GM19438 (cell line): ENCODE measurements around the gene GATA3.

Experiments used
- ATAC-seq: cut with Tn5 transposase; IDR thresholded peaks from one replicate; pipeline ENCODE4 v1.9.1; 2021; ENCODE audit warnings: low read depth; ENCODE audit not compliant: unreplicated experiment

GATA3 gene

DNA sequence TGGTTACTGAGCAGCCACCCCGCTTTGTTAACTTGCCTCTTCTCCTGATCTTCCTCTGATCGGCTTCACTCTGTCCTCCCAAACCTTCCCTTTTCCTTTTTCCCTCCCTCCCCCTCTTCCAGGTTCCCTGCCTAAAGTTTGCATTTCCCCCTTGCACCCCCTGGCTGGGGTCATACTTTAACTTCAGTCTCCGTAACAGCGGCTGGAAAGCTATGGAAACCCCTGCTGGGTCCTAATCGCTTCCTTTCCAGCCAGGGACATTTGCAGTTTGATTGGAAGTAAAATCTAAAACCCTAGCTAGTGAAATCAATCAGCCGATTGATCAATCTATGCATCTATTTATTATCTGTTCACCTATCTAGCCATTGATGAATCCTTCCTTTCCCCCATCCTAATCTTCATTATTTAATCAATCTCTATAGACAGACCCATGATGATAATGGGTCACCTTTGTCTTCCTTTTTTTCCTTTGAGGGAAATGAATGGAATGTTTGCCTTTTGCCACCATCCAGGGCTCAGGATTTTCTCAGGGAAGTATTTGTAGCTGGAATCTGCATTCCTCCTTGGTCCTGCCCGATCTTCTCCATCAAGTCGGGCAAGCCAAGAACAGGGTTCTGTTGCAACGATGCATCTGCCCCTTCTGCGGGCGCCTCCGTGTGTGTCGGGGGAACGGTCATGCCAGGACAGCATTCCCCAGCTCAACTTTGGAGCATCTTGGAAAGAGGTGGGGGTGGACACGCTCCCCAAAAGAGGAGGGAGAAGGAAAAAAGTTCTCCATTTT is 8.8 kb downstream of the GATA3 start:
- no peak for ATAC-seq

DNA sequence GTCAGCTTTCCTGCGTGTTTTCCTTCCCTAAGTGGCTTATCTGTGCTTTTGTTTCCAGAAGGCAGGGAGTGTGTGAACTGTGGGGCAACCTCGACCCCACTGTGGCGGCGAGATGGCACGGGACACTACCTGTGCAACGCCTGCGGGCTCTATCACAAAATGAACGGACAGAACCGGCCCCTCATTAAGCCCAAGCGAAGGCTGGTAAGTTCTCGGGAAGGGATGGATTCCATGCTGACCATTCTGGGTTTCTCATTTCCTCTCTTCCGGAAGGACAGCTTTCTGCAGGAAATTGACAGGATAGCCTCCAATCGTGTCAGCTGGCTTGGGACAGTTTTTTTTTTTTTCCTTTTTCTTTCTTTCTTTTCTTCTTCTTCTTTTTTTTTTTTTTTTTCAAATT is 9.4 kb downstream of the GATA3 start:
- no peak for ATAC-seq

DNA sequence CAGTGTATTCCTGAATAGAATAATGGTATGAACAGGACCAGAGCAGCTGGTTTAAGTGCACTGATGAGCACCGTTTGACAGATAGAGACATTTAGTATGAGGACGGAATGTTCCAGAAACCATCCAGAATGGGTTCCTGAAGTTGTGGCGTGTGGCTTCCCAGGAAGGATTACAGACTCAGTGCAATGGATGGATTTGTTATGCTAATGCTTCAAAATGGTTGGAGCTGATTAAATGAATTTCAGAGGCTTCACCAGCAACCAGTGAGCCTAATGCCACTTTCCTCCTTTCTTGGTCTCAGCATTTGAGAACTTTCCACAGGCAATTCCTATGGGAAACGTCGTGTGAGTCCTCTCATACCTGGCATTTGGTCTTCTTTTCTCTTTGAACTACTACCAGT is 9.9 kb downstream of the GATA3 start:
- no peak for ATAC-seq

DNA sequence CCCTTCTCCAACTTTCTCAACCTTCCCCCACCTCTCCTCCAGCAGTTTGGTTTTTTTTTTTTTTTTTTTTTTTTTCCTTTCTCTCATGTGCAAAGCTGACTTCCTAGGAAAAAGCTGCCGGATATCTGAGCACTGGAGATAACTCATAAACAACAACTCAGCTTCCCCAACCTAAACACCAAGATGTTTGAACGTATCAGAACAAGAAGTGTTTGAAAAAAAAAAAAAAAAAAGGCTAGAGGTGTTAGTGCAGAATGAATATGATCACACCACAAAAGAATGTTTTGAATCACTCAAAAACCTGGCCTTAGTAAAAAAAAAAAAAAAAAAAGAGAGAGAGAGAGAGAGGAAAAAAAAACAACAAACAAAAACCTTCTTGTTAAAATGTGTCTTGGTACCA is 11.2 kb downstream of the GATA3 start:
- no peak for ATAC-seq

DNA sequence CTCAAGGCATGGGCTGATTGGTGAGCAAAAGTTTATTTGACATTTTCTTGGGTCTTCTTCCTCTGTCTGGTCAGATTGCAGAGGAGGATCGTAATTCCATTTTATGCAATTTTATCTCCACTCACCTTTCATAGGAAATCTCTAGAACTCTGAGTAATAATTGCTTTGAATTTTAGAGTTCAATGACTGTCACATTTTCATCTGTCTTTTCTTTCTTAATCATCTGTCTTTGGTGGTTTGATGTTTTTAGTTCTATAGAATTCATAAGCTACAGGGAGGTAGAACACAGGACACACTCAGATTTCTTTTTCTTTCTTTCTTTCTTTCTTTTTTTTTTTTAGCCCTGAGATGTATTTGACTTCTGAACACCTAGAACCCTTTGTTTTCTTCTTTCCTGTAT is 11.6 kb downstream of the GATA3 start:
- no peak for ATAC-seq

DNA sequence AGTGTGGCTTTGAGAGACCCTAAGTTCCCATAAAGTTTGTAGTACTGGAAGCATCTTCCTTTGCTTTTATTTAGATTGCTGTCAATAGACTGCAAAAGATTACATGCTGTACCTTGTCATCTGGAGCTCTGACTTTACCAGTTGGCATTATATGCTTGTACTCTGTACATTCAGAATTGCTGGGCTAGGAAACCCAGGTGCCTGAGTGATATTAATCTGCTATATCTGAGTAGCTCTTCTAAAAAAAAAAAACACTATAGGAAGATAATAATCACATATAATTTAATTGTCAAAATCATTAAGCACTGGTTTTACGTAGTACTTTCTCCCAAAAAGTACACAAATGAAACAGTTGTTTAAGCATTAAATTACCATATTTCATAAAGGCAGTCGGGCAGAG is 12.3 kb downstream of the GATA3 start:
- no peak for ATAC-seq

DNA sequence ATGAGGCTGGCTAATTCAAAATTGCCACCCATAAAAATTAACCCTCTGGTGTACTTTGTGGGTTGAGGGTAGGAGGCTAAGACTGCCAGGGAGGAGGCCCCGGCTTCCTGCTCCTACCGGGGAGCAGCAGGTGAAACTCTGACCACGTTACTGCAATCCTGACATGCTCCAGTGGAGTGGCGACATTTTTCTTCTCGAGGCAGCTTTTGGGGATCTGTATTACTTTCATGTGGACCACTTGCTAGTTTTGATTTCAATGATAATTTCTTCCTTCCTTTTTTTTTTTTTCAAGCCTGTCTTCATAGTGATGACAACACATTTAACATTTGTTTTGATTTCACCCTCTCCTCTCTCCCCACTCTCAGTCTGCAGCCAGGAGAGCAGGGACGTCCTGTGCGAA is 14.6 kb downstream of the GATA3 start:
- no peak for ATAC-seq

DNA sequence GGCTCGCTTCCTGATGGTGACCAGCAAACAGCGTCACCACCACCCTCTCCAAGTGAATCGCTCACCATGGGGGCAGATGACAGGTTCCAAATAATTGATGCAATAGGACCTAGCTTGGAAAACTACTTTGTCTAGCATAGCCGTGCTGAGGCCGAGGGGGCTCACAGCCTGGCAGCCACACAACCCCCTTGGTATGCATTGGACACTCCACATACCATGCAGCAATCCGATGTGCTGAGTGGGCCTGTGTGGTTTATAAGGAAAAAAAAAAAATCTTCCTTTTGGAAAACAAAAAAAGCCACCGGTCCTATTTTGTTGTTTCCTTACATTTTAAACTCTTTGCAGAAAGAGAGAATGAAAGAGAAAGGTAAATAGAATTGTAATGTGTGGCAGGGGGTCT is 15.1 kb downstream of the GATA3 start:
- no peak for ATAC-seq

DNA sequence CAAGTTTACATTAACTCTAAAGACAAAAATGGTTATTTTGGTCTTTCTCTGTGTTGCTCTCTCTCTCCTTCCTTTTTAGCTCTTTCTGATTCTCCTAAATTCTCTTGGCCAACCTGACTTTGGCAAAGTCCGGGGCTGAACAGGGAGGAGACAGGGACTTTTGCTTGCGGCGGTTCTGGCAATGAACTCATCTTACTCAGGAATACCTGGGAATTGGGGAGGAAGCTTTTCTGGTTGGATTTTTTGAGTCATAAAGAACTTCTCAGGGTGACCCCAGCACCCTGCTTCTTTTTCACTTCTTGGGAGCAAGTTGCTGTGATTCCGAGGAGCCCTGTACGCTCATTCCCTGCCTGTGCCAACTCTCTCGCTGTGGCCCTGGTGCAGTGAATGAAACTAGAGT is 16.0 kb downstream of the GATA3 start:
- ATAC-seq, result no peak

DNA sequence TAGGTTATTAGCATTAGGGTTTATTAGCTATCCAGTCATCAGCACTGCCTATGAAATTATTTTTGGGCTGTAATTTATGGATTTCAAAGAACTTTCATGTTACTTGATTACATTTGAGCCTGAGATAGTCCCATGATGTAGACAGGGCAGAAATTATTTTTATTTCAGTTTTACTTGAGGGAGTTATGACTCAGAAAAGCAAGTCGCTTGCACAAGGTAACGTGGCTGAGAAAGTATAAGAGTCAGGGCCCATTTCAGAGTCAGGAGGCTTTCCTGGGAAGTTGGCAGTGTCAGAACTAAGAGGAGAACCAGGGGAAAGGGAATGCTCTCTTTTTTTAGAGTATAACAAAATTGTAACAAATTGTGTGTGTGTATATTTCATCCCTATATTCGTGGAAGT is 16.5 kb downstream of the GATA3 start:
- ATAC-seq, result no peak

DNA sequence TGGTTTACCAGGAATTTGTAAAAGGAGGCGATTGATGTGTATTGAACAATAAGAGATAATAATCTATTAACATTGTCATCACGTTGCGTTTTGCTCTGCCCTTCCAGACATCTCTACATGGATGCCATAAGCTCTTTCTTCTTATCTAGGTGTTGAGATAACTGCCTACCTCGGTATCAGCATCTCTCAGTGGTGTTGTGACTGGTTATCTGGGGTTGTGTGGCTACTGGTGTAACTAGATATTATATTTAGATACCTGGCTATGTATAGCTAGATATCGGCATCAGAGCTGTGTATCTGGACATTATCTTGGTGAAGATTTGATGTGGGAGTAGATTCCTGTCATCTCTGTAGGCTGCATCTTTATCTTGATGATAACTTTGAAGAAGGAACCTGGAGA is 17.2 kb downstream of the GATA3 start:
- ATAC-seq, result no peak

DNA sequence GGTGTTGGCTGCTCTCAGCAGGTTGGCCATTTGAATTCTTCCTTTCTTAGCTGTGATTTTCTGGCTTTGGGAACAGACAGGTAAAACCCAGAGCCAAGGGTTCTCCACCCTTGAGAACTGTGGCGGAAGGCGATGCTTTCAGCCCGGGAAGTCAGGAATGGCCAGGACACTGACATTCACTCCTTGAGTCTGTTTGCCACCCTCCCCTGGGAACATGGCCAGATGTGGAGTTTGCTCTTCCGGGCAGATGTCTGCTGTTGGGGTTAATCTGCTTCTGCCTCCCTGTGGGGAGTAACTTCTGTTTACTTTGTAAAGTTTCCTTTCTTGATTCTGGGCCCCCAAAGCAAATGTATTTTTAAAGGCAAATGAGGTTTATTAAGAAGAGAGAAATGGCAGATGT is 17.7 kb downstream of the GATA3 start:
- ATAC-seq, result no peak

DNA sequence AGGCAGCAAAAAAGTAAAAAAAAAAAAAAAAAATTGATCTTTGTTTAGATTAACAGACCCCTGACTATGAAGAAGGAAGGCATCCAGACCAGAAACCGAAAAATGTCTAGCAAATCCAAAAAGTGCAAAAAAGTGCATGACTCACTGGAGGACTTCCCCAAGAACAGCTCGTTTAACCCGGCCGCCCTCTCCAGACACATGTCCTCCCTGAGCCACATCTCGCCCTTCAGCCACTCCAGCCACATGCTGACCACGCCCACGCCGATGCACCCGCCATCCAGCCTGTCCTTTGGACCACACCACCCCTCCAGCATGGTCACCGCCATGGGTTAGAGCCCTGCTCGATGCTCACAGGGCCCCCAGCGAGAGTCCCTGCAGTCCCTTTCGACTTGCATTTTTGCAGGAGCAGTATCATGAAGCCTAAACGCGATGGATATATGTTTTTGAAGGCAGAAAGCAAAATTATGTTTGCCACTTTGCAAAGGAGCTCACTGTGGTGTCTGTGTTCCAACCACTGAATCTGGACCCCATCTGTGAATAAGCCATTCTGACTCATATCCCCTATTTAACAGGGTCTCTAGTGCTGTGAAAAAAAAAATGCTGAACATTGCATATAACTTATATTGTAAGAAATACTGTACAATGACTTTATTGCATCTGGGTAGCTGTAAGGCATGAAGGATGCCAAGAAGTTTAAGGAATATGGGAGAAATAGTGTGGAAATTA is 19.4 kb downstream of the GATA3 start:
- ATAC-seq, result no peak

DNA sequence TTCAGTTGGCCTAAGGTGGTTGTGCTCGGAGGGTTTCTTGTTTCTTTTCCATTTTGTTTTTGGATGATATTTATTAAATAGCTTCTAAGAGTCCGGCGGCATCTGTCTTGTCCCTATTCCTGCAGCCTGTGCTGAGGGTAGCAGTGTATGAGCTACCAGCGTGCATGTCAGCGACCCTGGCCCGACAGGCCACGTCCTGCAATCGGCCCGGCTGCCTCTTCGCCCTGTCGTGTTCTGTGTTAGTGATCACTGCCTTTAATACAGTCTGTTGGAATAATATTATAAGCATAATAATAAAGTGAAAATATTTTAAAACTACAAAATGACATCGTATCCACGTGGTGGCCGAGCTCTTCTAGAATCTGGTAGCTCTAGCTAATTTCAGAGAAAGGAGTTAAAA is 20.4 kb downstream of the GATA3 start:
- ATAC-seq, result no peak

DNA sequence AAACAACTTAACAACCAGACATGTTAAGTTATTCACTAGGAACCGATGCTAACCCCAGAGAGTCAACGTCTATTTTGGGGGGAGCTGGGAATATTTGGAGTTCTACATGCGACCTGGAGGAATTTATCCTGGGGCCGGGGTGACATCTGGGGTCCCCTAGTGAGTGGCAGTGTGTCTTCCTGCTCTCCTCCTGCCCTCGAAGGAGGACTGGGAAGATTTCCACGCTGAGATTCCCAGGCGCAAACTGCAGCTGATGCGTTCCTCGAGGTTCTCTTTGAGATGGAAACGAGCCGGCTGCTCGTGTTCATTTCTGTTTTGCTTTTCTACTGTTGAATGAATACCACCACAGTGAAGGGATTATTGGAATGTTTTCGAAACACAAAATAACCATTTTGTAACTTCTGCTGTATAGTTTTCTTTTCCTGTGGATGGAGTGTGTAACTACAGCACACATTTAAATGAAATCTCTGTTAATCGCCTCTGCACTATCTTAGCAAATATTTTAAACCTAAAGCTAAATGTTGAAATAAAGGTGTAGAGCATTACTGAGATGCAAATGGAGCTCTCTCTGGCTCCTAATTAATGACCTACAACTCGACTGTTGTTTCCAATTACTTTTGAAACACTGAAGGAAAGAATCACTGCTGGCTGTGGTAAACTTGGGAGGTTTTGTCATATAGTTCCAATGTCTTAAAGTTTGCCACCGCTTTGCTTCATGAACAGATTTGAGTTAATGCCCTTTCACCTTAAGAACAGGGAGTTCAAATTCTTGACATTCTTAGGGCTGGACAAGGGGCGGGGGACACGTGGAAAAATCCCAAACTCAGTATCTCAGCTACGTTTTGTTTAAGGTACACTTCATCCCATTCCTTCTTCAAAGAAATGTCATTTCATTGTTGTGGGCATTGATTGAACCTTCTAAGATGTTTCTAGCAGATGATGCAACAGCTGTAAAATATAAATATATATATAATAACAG is 21.1 kb downstream of the GATA3 start:
- ATAC-seq, result no peak

DNA sequence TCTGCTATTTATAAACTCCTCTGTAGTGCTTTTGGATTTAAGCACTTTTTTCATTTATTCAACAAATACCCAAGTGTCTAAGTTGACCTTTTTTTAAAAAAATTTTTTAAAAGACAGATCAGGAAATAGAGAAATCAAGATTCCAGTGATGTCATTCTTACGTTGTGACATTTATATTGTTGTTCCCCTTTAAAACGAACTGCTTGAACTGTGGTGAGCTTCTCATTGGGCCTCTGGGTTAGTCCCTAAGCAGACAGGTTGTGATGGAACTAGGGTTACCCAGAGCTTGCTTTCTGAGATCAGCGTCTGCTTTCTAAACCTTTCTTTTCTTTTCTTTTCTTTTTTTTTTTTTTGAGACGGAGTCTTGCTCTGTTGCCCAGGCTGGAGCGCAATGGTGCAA is 22.4 kb downstream of the GATA3 start:
- ATAC-seq, result no peak

DNA sequence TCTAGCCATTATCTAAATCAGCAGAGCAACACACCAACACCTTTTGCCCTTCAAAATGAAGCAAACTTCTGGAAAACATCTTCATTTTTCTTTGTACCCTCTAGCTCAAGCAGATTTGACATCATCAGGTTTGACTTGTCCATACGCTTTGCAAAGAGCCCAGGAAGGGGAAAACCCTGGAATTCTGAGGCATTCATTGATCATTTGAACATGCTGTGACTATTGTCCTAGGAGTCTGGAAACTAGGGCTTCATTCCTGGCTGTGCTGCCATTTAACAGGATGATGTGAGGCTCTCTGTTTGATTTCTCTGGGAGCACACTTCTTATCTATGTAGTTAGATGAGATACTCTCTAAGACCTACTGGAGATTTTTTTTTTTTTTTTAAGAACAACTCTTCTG is 23.5 kb downstream of the GATA3 start:
- ATAC-seq, result no peak

DNA sequence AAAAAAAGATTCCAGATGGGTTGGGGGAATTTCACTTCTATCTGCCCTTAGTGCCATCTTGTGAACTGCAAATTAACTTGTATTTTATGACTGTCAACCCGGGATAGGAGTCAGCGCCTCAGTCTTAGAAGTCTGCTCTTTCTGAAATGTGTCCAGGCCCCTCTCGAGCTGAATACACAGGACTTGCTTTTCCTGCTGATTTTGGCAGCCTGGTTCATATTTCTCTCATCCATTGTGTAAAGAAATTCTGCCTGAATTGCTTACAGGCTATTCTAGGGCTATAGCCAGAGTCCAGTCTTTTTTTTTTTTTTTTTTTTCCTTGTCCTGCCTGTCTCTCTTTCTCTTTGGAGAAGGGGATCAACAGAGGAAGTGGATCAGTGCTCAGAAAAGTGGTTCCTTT is 24.6 kb downstream of the GATA3 start:
- no peak for ATAC-seq

DNA sequence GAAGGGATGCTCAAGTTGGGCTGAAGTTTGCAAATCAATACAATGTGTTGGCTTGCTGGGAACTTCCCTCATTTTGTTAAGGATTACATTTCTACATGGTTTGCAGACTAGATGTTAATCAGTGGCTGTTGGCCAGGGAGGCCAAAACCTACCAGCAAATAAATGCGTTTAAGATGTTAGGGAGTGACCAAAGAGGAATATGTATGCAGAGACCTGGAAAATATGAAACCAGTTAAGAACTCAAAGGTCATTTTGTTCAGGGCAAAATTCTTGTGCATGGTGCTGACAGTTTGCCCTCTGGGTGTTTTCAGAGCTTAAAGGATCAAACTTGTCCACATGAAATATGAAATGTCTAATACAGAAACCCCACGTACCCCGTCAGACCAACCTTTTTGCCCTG is 30.3 kb downstream of the GATA3 start:
- ATAC-seq, result no peak

DNA sequence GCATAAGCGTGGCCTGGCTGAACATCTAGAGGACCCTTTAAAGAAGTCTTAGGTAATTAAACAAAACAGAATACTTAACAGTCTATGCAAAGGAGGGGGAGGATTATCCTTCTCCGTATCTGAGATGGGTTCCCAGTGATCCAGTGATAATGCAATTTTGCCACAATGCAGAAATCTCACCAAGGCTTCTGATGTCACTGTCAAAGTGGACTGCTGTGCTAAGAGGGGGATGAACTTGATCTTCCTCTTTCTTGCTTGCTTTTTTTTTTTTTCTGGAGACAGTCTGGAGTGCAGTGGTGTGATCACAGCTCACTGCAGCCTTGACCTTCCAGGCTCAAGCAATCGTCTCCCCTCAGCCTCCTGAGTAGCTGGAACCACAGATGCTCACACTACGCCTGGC is 30.8 kb downstream of the GATA3 start:
- no peak for ATAC-seq

DNA sequence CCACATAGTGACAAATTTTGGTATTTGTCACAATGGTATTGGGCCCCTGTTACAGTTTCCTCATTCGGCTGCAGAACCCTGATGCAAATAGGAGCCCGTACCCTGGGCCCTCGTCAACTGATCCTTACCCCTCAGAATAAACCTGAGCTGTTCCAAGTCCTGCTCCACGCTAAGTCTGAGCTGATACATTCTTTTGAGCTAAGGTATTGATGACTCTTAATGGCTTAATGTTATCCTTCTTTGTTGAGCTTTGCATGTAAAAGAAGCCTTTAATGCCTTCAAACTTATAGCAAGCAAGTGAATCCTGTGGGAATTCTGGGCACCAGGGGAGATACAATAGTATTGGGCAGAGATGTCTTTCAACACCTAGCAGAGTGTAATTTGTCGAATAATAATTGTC is 31.8 kb downstream of the GATA3 start:
- ATAC-seq, result no peak
